ENCODE results near the gene CACNB4. TPM values are rescaled to one million over a fixed set of nuclear protein-coding genes. Genes with fewer than 3 reads are reported as not detected.

Gene CACNB4
- total RNA-seq, 1 experiment from 2014 or later = 0.19 TPM

GRCh38 chr2:152050341-152050740 lies 48.5 kb downstream of the CACNB4 start:
- CTCF ChIA-PET = no interaction called here
- Histone ChIP-seq H3K27me3 (replicated peaks; ENCODE audit: insufficient read depth, low read depth, low read length, poor library complexity) (peaks cover 13% of the 10 kb centered on the region), H3K27ac (ENCODE audit: low read depth, low read length, poor library complexity, severe bottlenecking) (no peak overlapping the region), H3K4me1 (ENCODE audit: insufficient read depth, low read length, poor library complexity, severe bottlenecking) (no peaks in the 10 kb centered on the region), H3K4me3 (ENCODE audit: low read depth, low read length, poor library complexity, severe bottlenecking) (no peak overlapping the region), H3K9me3 (ENCODE audit: low read depth, low read length, poor library complexity, severe bottlenecking) (no peaks in the 10 kb centered on the region), H3K36me3 (ENCODE audit: insufficient read depth, low read length, poor library complexity, severe bottlenecking) (no peaks in the 10 kb centered on the region)
- no TSS peak for BruUV-seq (replicated peaks)
- TF ChIP-seq CTCF (conservative IDR thresholded peaks at IDR 0.05; ENCODE audit: low read depth, low read length) (no peak), EZH2 (IDR thresholded peaks at IDR 0.05; ENCODE audit: borderline replicate concordance, low read depth, low read length, poor library complexity, severe bottlenecking) (no peak)
- POLR2A ChIA-PET (ENCODE audit: low non-redundant PET) = no interaction called here
- no peak for DNase-seq (ENCODE audit: low spot score)
- intact Hi-C loops (cut with micrococcal nuclease; ENCODE audit: unreplicated experiment) = no loop called here

- intact Hi-C loops (cut with micrococcal nuclease; ENCODE audit: unreplicated experiment) = no loop called here
- no peaks in the 10 kb centered on the region for H3K4me1 ChIP-seq (ENCODE audit: insufficient read depth, low read length, poor library complexity, severe bottlenecking)
- CTCF ChIA-PET = no interaction called here
- H3K27ac ChIP-seq (ENCODE audit: low read depth, low read length, poor library complexity, severe bottlenecking) = no peak overlapping the region
- H3K4me3 ChIP-seq (ENCODE audit: low read depth, low read length, poor library complexity, severe bottlenecking) = no peak overlapping the region
- no peaks in the 10 kb centered on the region for H3K9me3 ChIP-seq (ENCODE audit: low read depth, low read length, poor library complexity, severe bottlenecking)
- H3K36me3 ChIP-seq (ENCODE audit: insufficient read depth, low read length, poor library complexity, severe bottlenecking) = no peaks in the 10 kb centered on the region
- POLR2A ChIA-PET (ENCODE audit: low non-redundant PET) = no interaction called here
- TF ChIP-seq CTCF (conservative IDR thresholded peaks at IDR 0.05; ENCODE audit: low read depth, low read length) (no peak), EZH2 (IDR thresholded peaks at IDR 0.05; ENCODE audit: borderline replicate concordance, low read depth, low read length, poor library complexity, severe bottlenecking) (no peak)
- peaks cover 13% of the 10 kb centered on the region for H3K27me3 ChIP-seq (replicated peaks; ENCODE audit: insufficient read depth, low read depth, low read length, poor library complexity)
- BruUV-seq (replicated peaks) = no TSS peak
- DNase-seq (ENCODE audit: low spot score) = no peak
These were observed 49.3 kb downstream of the CACNB4 start for GRCh38 chr2:152049541-152049940.

- H3K4me3 ChIP-seq (ENCODE audit: low read depth, low read length, poor library complexity, severe bottlenecking) = no peak overlapping the region
- POLR2A ChIA-PET (ENCODE audit: low non-redundant PET) = no interaction called here
- BruUV-seq (replicated peaks) = no TSS peak
These were observed 50.9 kb downstream of the CACNB4 start for GRCh38 chr2:152047824-152048471.

More at GRCh38 chr2:152047824-152048471, 50.9 kb downstream of the CACNB4 start:
- CTCF ChIA-PET = interaction anchor here (0.6 to 1.4 kb wide), 2 partner anchors 10 to 12 kb away, joined by 3 to 4 read pairs; no protein-coding TSS in a partner anchor
- no peaks in the 10 kb centered on the region for H3K9me3 ChIP-seq (ENCODE audit: low read depth, low read length, poor library complexity, severe bottlenecking)
- peaks cover 13% of the 10 kb centered on the region for H3K27me3 ChIP-seq (replicated peaks; ENCODE audit: insufficient read depth, low read depth, low read length, poor library complexity)
- no peak overlapping the region for H3K27ac ChIP-seq (ENCODE audit: low read depth, low read length, poor library complexity, severe bottlenecking)
- intact Hi-C loops (cut with micrococcal nuclease; ENCODE audit: unreplicated experiment) = no loop called here
- DNase-seq (ENCODE audit: low spot score) = peak; percentile 35
- no peaks in the 10 kb centered on the region for H3K4me1 ChIP-seq (ENCODE audit: insufficient read depth, low read length, poor library complexity, severe bottlenecking)
- peak; percentile 60 for TF ChIP-seq CTCF (conservative IDR thresholded peaks at IDR 0.05; ENCODE audit: low read depth, low read length)
- no peak for TF ChIP-seq EZH2 (IDR thresholded peaks at IDR 0.05; ENCODE audit: borderline replicate concordance, low read depth, low read length, poor library complexity, severe bottlenecking)
- H3K36me3 ChIP-seq (ENCODE audit: insufficient read depth, low read length, poor library complexity, severe bottlenecking) = no peaks in the 10 kb centered on the region

Measured in A673 (cell line).